GM12874 (cell line): ENCODE data around the gene GJB5.

ENCODE experiments used
- CTCF ChIP-seq: IDR thresholded peaks from 2 replicates; pipeline ENCODE4 v1.5.1; 2011; ENCODE audit warnings: low read depth, mild to moderate bottlenecking, control low read depth, low read length, moderate library complexity; ENCODE audit not compliant: insufficient read depth

GJB5 gene

DNA sequence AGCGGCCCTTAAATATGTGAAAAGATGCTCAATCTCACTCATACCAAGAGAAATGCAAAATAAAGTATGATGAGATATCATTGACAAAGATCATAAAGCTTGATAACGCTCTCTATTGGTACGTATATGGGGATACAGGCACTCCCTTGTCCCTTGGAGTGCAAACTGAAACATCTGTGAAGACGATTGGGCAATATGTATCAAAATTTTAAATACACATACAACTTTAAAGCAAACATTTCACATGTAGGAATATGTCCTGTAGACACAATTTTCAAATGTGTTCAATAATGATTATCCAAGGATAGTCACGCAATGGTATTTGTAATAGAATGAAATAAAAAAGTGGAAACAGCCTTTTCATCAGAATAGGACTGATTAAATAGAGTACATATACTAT is 24.2 kb downstream of the GJB5 start:
- no peak for TF ChIP-seq CTCF

- no peak for TF ChIP-seq CTCF
These were observed 24.7 kb downstream of the GJB5 start for GRCh38 chr1:34779526-34779925.

DNA sequence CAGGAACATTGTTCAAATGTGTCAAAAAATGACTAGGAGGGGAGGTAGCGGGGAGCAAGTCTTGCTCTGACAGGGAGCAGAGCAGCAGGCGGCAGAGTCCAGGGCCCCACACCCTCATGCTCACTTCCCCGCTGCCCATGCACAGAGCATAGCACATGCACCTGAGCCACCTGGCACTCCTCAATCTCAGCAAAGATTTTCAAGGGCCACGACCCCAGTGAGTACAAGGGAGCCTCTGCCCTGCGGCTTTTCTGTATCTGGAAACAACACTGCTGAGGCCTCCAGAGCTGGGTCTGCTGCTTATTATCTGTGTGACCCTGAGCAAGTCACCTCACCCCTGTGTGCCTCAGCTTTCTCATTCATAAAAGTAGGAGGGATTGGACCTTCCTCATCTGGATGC is 25.1 kb downstream of the GJB5 start:
- no peak for TF ChIP-seq CTCF

DNA sequence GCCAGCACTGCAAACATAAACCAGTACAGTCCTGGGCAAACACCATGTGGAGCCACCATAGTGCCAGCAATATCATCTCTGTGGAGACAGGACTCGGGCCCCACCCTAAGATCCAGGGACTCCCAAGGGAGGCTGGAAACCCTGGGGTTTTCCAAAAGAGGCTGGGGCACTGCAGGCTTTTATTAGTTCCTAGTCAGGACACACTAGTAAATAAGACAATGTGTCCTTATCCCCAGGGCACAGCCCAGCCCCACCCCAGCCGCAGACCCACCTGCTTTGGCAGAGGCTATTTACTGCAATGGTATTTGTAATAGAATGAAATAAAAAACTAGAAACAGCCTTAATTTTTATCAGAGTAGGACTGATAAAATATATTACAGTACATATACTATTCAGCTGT is 25.7 kb downstream of the GJB5 start:
- TF ChIP-seq CTCF = no peak

DNA sequence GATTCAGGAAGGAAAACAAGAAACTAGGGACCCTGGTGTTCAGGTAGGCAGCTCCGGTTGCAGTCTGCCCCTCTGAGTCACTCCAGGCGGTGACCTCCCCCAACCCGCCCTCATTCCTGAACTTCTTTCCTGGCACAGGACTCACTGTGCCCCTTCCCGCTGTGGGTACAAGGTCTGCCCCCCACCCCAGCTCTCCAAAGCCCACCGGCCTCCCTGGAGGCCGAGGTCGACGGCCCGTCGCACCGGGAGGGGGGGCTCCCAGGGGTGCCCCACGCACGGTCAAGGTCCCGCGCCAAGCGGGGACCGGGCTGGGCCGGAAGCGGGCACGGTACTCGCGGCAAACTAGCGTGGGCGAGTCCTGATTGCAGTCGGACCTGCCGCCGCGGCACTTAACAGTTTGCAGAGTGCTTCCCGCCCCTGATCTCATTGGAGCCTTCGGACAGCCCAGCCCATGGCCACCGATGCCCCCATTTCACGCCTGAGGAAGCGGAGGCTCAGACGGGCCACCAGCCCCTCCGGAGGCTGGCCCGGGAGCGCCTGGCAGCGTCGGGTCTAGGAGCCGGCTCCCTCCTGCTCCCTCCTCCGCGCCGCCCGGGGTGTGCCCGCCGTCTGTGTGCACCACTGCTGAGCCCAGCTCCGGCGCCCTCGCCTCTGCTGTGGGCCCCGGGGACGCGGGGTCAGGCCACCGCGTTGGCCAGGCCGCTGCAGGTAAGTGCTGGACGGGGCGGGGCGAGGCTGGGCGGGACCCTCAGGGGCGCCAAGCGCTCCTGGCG is 26.4 kb downstream of the GJB5 start, which contains the start of gene GJB3:
Gene GJB3, plus strand, starts transcription at position 144 of the 773 bp plus-strand sequence. CDS start 3,549 bp downstream, outside the sequence.
- TF ChIP-seq CTCF = no peak

GRCh38 chr1:34781844-34782391 is 27.1 kb downstream of the GJB5 start:
- TF ChIP-seq CTCF = no peak

DNA sequence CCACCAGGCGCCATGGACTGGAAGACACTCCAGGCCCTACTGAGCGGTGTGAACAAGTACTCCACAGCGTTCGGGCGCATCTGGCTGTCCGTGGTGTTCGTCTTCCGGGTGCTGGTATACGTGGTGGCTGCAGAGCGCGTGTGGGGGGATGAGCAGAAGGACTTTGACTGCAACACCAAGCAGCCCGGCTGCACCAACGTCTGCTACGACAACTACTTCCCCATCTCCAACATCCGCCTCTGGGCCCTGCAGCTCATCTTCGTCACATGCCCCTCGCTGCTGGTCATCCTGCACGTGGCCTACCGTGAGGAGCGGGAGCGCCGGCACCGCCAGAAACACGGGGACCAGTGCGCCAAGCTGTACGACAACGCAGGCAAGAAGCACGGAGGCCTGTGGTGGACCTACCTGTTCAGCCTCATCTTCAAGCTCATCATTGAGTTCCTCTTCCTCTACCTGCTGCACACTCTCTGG is 29.9 kb downstream of the GJB5 start:
- TF ChIP-seq CTCF = no peak
